ENCODE data around the gene MOB3A. TPM values are rescaled to one million over a fixed set of nuclear protein-coding genes. Genes with fewer than 3 reads are reported as not detected.

MOB3A gene
- total and polyA plus RNA-seq, 2 experiments from 2014 or later = 2.9 to 5.9 TPM

- H3K4me3 Mint-ChIP-seq = no peak overlapping the region
- no peak overlapping the region for H3K27ac Mint-ChIP-seq
- peaks cover 13% of the 10 kb centered on the region; the same call in 1 of the 2 replicates for H3F3A ChIP-seq (replicated peaks; ENCODE audit: low read depth)
- TF ChIP-seq JUNB (IDR thresholded peaks at IDR 0.05; ENCODE audit: unreplicated experiment) (no peak), ETS1 (IDR thresholded peaks at IDR 0.05) (no peak)
- no peaks in the 10 kb centered on the region; the same call in 2 of the 3 replicates for H3K36me3 Mint-ChIP-seq (ENCODE audit: low read depth)
- H3K4me2 ChIP-seq = no peak overlapping the region
- no peaks in the 10 kb centered on the region for H3K27me3 ChIP-seq (ENCODE audit: insufficient read depth)
- H3K9me2 ChIP-seq (ENCODE audit: insufficient read depth) = no peaks in the 10 kb centered on the region
- no peak overlapping the region for H3K4me3 ChIP-seq
- H3K9me3 Mint-ChIP-seq = no peaks in the 10 kb centered on the region
- H3K4me1 Mint-ChIP-seq = peaks cover 19% of the 10 kb centered on the region; the same call in 2 of the 3 replicates
- no peaks in the 10 kb centered on the region for H4K20me1 ChIP-seq (replicated peaks; ENCODE audit: insufficient read depth)
- H3K27ac ChIP-seq (ENCODE audit: low read depth) = no peak overlapping the region; the same call in 1 of the 2 replicates
- peaks cover 12% of the 10 kb centered on the region for H3K27me3 Mint-ChIP-seq (ENCODE audit: insufficient read depth, low read depth, poor library complexity)
- peak overlapping the region; percentile 81; the same call in 1 of the 2 replicates for H2AFZ ChIP-seq
- ATAC-seq (no peak), DNase-seq (ENCODE audit: low spot score) (no peak)
- H3K79me2 ChIP-seq (replicated peaks; ENCODE audit: insufficient read depth) = no peaks in the 10 kb centered on the region
- peaks cover 21% of the 10 kb centered on the region for H3K4me1 ChIP-seq (ENCODE audit: insufficient read depth)
- no peaks in the 10 kb centered on the region for H3K36me3 ChIP-seq (ENCODE audit: insufficient read depth)
Measured at GRCh38 chr19:2064395-2064787, 31.7 kb downstream of the MOB3A start.

GRCh38 chr19:2063824-2064223 is 32.3 kb downstream of the MOB3A start:
- Histone ChIP-seq H3K9me2 (ENCODE audit: insufficient read depth) (no peaks in the 10 kb centered on the region), H2AFZ (no peak overlapping the region), H3K4me2 (no peak overlapping the region), H3K36me3 (ENCODE audit: insufficient read depth) (no peaks in the 10 kb centered on the region), H3K4me3 (no peak overlapping the region), H3K27ac (ENCODE audit: low read depth) (no peak overlapping the region), H3K79me2 (replicated peaks; ENCODE audit: insufficient read depth) (no peaks in the 10 kb centered on the region), H4K20me1 (replicated peaks; ENCODE audit: insufficient read depth) (no peaks in the 10 kb centered on the region), H3K27me3 (ENCODE audit: insufficient read depth) (no peaks in the 10 kb centered on the region), H3F3A (replicated peaks; ENCODE audit: low read depth) (peaks cover 13% of the 10 kb centered on the region; the same call in 1 of the 2 replicates), H3K4me1 (ENCODE audit: insufficient read depth) (peaks cover 21% of the 10 kb centered on the region)
- Mint-ChIP-seq H3K9me3 (no peaks in the 10 kb centered on the region), H3K27me3 (ENCODE audit: insufficient read depth, low read depth, poor library complexity) (peaks cover 8% of the 10 kb centered on the region), H3K4me3 (0 out of 3 replicates have a peak overlapping the region, but pooled peaks have one; percentile 9), H3K27ac (no peak overlapping the region), H3K36me3 (ENCODE audit: low read depth) (no peaks in the 10 kb centered on the region; the same call in 2 of the 3 replicates), H3K4me1 (peaks cover 22% of the 10 kb centered on the region)
- ATAC-seq (no peak), DNase-seq (ENCODE audit: low spot score) (no peak)
- TF ChIP-seq STAT1 (IDR thresholded peaks at IDR 0.05; ENCODE audit: unreplicated experiment) = no peak
- no peak for TF ChIP-seq ZNF462 (CRISPR knock-in tag; IDR thresholded peaks at IDR 0.05)
- no peak for TF ChIP-seq REST (IDR thresholded peaks at IDR 0.05; ENCODE audit: unreplicated experiment)
- TF ChIP-seq EZH2 (IDR thresholded peaks at IDR 0.05; ENCODE audit: low read depth, unreplicated experiment) = no peak
- no peak for TF ChIP-seq EZH2phosphoT487 (IDR thresholded peaks at IDR 0.05; ENCODE audit: unreplicated experiment)
- no peak for TF ChIP-seq JUNB (IDR thresholded peaks at IDR 0.05; ENCODE audit: unreplicated experiment)
- TF ChIP-seq ZNF331 (CRISPR knock-in tag; IDR thresholded peaks at IDR 0.05; ENCODE audit: low read depth) = no peak
- no peak for TF ChIP-seq CREB1 (CRISPR knock-in tag; IDR thresholded peaks at IDR 0.05; ENCODE audit: low read depth)
- TF ChIP-seq POLR2AphosphoS5 (IDR thresholded peaks at IDR 0.05; ENCODE audit: low read depth) = no peak
- TF ChIP-seq ZNF114 (CRISPR knock-in tag; IDR thresholded peaks at IDR 0.05) = no peak
